ENCODE data around the gene CXorf38. TPM values are rescaled to one million over a fixed set of nuclear protein-coding genes. Genes with fewer than 3 reads are reported as not detected.

CXorf38 gene
- polyA plus RNA-seq, 1 donor (not counting 4 experiments of a cell fraction or from before 2014, with no cell fraction given), result 10.6 TPM

DNA sequence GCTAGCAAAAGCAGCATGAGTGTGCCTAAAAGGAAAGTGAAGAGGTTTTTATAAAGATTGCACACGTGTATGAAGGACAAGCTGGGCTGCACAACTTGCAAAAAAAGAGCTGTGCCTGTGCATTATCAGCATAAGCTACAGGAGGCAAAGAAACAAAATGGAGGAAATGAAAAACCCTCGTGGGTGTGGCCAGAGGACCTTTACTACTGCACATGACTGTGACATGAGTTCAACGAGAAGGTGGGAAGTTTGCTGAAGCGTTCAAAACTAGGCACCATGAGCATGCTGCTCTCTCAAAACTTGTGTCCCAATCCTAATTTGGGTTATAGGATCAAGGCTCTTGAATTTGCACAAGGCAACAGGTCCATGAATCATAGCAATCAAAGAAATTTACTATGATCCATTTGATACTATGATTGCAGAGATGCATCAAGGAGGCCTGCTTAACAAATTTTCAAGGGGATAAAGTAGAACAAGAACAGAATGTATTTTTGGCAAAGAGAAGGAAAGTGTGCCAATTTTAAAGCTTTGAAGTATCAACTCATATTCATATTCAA lies 38.1 kb upstream of the CXorf38 start:
- Histone ChIP-seq H3K9me1 (ENCODE audit: control insufficient read depth, extremely low read depth, insufficient read depth, low read length) (no peaks in the 10 kb centered on the region), H2AFZ (ENCODE audit: control insufficient read depth, low read length) (no peak overlapping the region), H3K4me2 (ENCODE audit: control insufficient read depth, extremely low read depth, insufficient read depth, low read depth, low read length) (no peak overlapping the region), H3K9me3 (ENCODE audit: control insufficient read depth, low read depth, low read length) (no peaks in the 10 kb centered on the region), H3K4me3 (ENCODE audit: control insufficient read depth in 2 of 3, extremely low read depth in 1 of 3, insufficient read depth in 2 of 3, low read depth in 1 of 3, low read length in 3 of 3) (no peak overlapping the region), H3K4me1 (ENCODE audit: control insufficient read depth, extremely low read depth, insufficient read depth, low read length) (no peaks in the 10 kb centered on the region), H3K27ac (ENCODE audit: control insufficient read depth, insufficient read depth, low read length) (no peak overlapping the region), H3K36me3 (ENCODE audit: control insufficient read depth in 2 of 2, extremely low read depth in 1 of 2, insufficient read depth in 2 of 2, low read length in 2 of 2) (peaks cover 5 to 9% of the 10 kb centered on the region in 2 experiments), H3K27me3 (ENCODE audit: control insufficient read depth, extremely low read depth, insufficient read depth, low read length) (no peaks in the 10 kb centered on the region), H4K20me1 (ENCODE audit: control insufficient read depth, extremely low read depth, insufficient read depth, low read length) (no peaks in the 10 kb centered on the region), H3K9ac (ENCODE audit: control insufficient read depth, extremely low read depth, insufficient read depth, low read length) (no peak overlapping the region), H3K79me2 (ENCODE audit: control insufficient read depth, insufficient read depth, low read length) (no peaks in the 10 kb centered on the region)
- DNase-seq (ENCODE audit: low read depth, low spot score) (no peak), FAIRE-seq (no peak)
- no peak for TF ChIP-seq EZH2 (IDR thresholded peaks at IDR 0.05; ENCODE audit: low read length)
- TF ChIP-seq, protein P1, sequence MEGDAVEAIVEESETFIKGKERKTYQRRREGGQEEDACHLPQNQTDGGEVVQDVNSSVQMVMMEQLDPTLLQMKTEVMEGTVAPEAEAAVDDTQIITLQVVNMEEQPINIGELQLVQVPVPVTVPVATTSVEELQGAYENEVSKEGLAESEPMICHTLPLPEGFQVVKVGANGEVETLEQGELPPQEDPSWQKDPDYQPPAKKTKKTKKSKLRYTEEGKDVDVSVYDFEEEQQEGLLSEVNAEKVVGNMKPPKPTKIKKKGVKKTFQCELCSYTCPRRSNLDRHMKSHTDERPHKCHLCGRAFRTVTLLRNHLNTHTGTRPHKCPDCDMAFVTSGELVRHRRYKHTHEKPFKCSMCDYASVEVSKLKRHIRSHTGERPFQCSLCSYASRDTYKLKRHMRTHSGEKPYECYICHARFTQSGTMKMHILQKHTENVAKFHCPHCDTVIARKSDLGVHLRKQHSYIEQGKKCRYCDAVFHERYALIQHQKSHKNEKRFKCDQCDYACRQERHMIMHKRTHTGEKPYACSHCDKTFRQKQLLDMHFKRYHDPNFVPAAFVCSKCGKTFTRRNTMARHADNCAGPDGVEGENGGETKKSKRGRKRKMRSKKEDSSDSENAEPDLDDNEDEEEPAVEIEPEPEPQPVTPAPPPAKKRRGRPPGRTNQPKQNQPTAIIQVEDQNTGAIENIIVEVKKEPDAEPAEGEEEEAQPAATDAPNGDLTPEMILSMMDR (optimal IDR thresholded peaks at IDR 0.05 in 1 of 3, IDR thresholded peaks at IDR 0.05 in 1 of 3, conservative IDR thresholded peaks at IDR 0.05 in 1 of 3; ENCODE audit: extremely low read depth in 1 of 3, insufficient read depth in 2 of 3, low read length in 3 of 3), result no peak
- dilution Hi-C loops (cut with MboI; ENCODE audit: extremely low pct_ligation_motif_present, low sequenced_read_pairs), result no loop called here

DNA sequence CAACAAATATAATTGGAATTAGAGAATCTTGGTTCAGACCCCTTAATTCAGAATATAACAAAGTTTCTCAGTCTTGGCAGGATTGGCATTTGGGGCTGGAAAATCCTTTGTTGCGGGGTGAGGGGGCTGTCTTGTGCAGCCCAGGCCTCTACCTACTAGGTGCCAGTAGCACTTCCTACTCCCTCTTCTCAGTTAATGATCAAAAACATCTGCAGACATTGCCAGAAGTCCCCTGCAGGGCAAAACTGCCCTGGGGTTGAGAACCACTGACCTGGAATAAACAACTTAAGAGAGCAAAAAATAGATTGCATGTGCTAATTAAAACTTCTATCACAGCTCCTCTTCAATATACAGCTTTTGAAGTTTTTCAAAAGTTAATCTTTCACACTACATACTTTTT lies 36.7 kb upstream of the CXorf38 start:
- Histone ChIP-seq H3K4me1 (ENCODE audit: control insufficient read depth, extremely low read depth, insufficient read depth, low read length) (no peaks in the 10 kb centered on the region), H3K36me3 (ENCODE audit: control insufficient read depth in 2 of 2, extremely low read depth in 1 of 2, insufficient read depth in 2 of 2, low read length in 2 of 2) (peaks cover 5 to 10% of the 10 kb centered on the region in 2 experiments), H2AFZ (ENCODE audit: control insufficient read depth, low read length) (no peak overlapping the region), H3K9me1 (ENCODE audit: control insufficient read depth, extremely low read depth, insufficient read depth, low read length) (no peaks in the 10 kb centered on the region), H3K27ac (ENCODE audit: control insufficient read depth, insufficient read depth, low read length) (no peak overlapping the region), H3K27me3 (ENCODE audit: control insufficient read depth, extremely low read depth, insufficient read depth, low read length) (no peaks in the 10 kb centered on the region), H3K79me2 (ENCODE audit: control insufficient read depth, insufficient read depth, low read length) (no peaks in the 10 kb centered on the region), H4K20me1 (ENCODE audit: control insufficient read depth, extremely low read depth, insufficient read depth, low read length) (no peaks in the 10 kb centered on the region), H3K9ac (ENCODE audit: control insufficient read depth, extremely low read depth, insufficient read depth, low read length) (no peak overlapping the region), H3K9me3 (ENCODE audit: control insufficient read depth, low read depth, low read length) (no peaks in the 10 kb centered on the region), H3K4me2 (ENCODE audit: control insufficient read depth, extremely low read depth, insufficient read depth, low read depth, low read length) (no peak overlapping the region), H3K4me3 (ENCODE audit: control insufficient read depth in 2 of 3, extremely low read depth in 1 of 3, insufficient read depth in 2 of 3, low read depth in 1 of 3, low read length in 3 of 3) (no peak overlapping the region)
- dilution Hi-C loops (cut with MboI; ENCODE audit: extremely low pct_ligation_motif_present, low sequenced_read_pairs), result no loop called here
- FAIRE-seq (no peak), DNase-seq (ENCODE audit: low read depth, low spot score) (no peak)
- TF ChIP-seq, protein P1 (optimal IDR thresholded peaks at IDR 0.05 in 1 of 3, IDR thresholded peaks at IDR 0.05 in 1 of 3, conservative IDR thresholded peaks at IDR 0.05 in 1 of 3; ENCODE audit: extremely low read depth in 1 of 3, insufficient read depth in 2 of 3, low read length in 3 of 3), result no peak
- no peak for TF ChIP-seq EZH2 (IDR thresholded peaks at IDR 0.05; ENCODE audit: low read length)
